ENCODE results near the gene PILRA.
A peak's percentile ranks its signal among the peaks of the same experiment; 100 is the strongest.

PILRA gene

GRCh38 chr7:100413346-100413745 is 40.1 kb downstream of the PILRA start:
- DNase-seq = no peak

- DNase-seq = no peak
Observed at GRCh38 chr7:100413889-100414288, 40.6 kb downstream of the PILRA start.

- no peak for DNase-seq
Observed at GRCh38 chr7:100415448-100415847, 42.2 kb downstream of the PILRA start.

- no peak for DNase-seq
Observed at GRCh38 chr7:100418930-100419659, 45.8 kb downstream of the PILRA start.

- DNase-seq = no peak
Observed at GRCh38 chr7:100419660-100420226, 46.5 kb downstream of the PILRA start.

GRCh38 chr7:100423315-100423714 is 50.0 kb downstream of the PILRA start:
- DNase-seq = no peak

GRCh38 chr7:100425347-100425746 is 52.1 kb downstream of the PILRA start:
- DNase-seq = no peak

- DNase-seq = no peak
Observed at GRCh38 chr7:100426516-100426915, 53.2 kb downstream of the PILRA start.

GRCh38 chr7:100427762-100428198 is 54.5 kb downstream of the PILRA start:
- no peak for DNase-seq

GRCh38 chr7:100428199-100428966 is 55.1 kb downstream of the PILRA start, which contains the start of gene ZCWPW1:
Gene ZCWPW1 (minus strand): TSS chr7:100428703. CDS start chr7:100420649, 8,054 bp downstream.
- peak; percentile 93 for DNase-seq

- peak; percentile 100 for DNase-seq
Observed at GRCh38 chr7:100428967-100429636, 55.8 kb downstream of the PILRA start.

GRCh38 chr7:100429637-100430492 is 56.6 kb downstream of the PILRA start, which contains the start of gene MEPCE:
Gene MEPCE (plus strand): TSS chr7:100429831. CDS start chr7:100430019, 188 bp downstream.
- peak; percentile 97 for DNase-seq

GRCh38 chr7:100430493-100431285 is 57.4 kb downstream of the PILRA start:
- no peak for DNase-seq

GRCh38 chr7:100431286-100431735 is 58.0 kb downstream of the PILRA start:
- no peak for DNase-seq

- no peak for DNase-seq
Observed at GRCh38 chr7:100432053-100432452, 58.8 kb downstream of the PILRA start.

- no peak for DNase-seq
Observed at GRCh38 chr7:100432621-100433275, 59.5 kb downstream of the PILRA start.

- DNase-seq = no peak
Observed at GRCh38 chr7:100433276-100433591, 59.9 kb downstream of the PILRA start.

GRCh38 chr7:100433592-100434296 is 60.5 kb downstream of the PILRA start:
- no peak for DNase-seq

- DNase-seq = no peak
Observed at GRCh38 chr7:100434297-100435144, 61.2 kb downstream of the PILRA start.

All from T-helper 9 cell (primary cell).